Smooth muscle cell (in vitro differentiated cells): ENCODE measurements around the gene AVP. TPM values are rescaled to one million over a fixed set of nuclear protein-coding genes. Genes with fewer than 3 reads are reported as not detected.

ENCODE experiments used
- DNase-seq: peaks from one replicate; lab custom pipeline; 2025; ENCODE audit not compliant: unreplicated experiment; lab: John Stamatoyannopoulos, UW
- H2AFZ ChIP-seq: fragments of 200-600 bp; sonication (generic); 2 replicates; pipeline ENCODE4 v1.6.0; 2016; ENCODE audit warnings: antibody characterized with exemption, low read depth, mild to moderate bottlenecking
- H3F3A ChIP-seq: fragments of 200-600 bp; sonication (generic); 2 replicates; pipeline ENCODE4 v1.6.0; 2017; ENCODE audit warnings: antibody characterized with exemption, low read depth
- H3K27ac ChIP-seq: fragments of 200-600 bp; sonication (generic); 2 replicates; pipeline ENCODE4 v1.5.1; 2016; ENCODE audit warnings: low read depth, mild to moderate bottlenecking
- H3K27me3 ChIP-seq: fragments of 200-600 bp; sonication (generic); 2 replicates; pipeline ENCODE4 v1.6.1; 2016; ENCODE audit warnings: low read depth, mild to moderate bottlenecking
- H3K36me3 ChIP-seq: fragments of 200-600 bp; sonication (generic); 2 replicates; pipeline ENCODE4 v1.5.1; 2016; ENCODE audit warnings: low read depth
- H3K4me1 ChIP-seq: fragments of 200-600 bp; sonication (generic); 2 replicates; pipeline ENCODE4 v1.5.1; 2016; ENCODE audit warnings: low read depth
- H3K4me2 ChIP-seq: fragments of 200-600 bp; sonication (generic); 2 replicates; pipeline ENCODE4 v1.6.0; 2016; ENCODE audit warnings: mild to moderate bottlenecking
- H3K4me3 ChIP-seq: fragments of 200-600 bp; sonication (generic); 2 replicates; pipeline ENCODE4 v1.5.1; 2016; ENCODE audit warnings: mild to moderate bottlenecking
- H3K79me2 ChIP-seq: fragments of 200-600 bp; sonication (generic); 2 replicates; pipeline ENCODE4 v1.6.0; 2016; ENCODE audit warnings: low read depth, mild to moderate bottlenecking
- H3K9ac ChIP-seq: fragments of 200-600 bp; sonication (generic); 2 replicates; pipeline ENCODE4 v1.6.0; 2016; ENCODE audit warnings: low read depth
- H3K9me3 ChIP-seq: fragments of 200-600 bp; sonication (generic); replicated peaks from 2 replicates; pipeline ENCODE4 v1.5.1; 2016; ENCODE audit warnings: low read depth
- H4K20me1 ChIP-seq: fragments of 200-600 bp; sonication (generic); 2 replicates; pipeline ENCODE4 v1.6.0; 2016; ENCODE audit warnings: low read depth
- CTCF ChIP-seq: fragments of 200-600 bp; sonication (generic); IDR thresholded peaks from 2 replicates; pipeline ENCODE4 v1.5.1; 2017; ENCODE audit warnings: borderline replicate concordance, mild to moderate bottlenecking, antibody characterized with exemption; ENCODE audit not compliant: insufficient read depth, poor library complexity, severe bottlenecking
- WGBS: methylation state at CpG from one replicate; pipeline ENCODE4 v1.1.7; 2016; ENCODE audit warnings: low lambda C conversion rate; 5-methylcytosine and 5-hydroxymethylcytosine counted together
- polyA plus RNA-seq: library from polyadenylated mRNA; unstranded; fragments of >200 nt; fragmentation: Nextera tagmentation; extraction: Ambion mirVana; gene quantifications from 2 replicates; pipeline ENCODE4 v1.2.1, GENCODE V29; 2016
- total RNA-seq: library from RNA; depleted of rRNA; stranded (reverse); fragments of >200 nt; gene quantifications from 2 replicates; pipeline ENCODE4 v1.2.3, GENCODE V29; 2014

Gene AVP
- total and polyA plus RNA-seq, 2 experiments from 2014 or later, result not detected

- no peaks in the 10 kb centered on the region for H3K27me3 ChIP-seq
- no peak overlapping the region for H3K4me2 ChIP-seq
- H3K4me1 ChIP-seq, result no peaks in the 10 kb centered on the region
- no peak for DNase-seq
- H3K9ac ChIP-seq, result no peak overlapping the region
- no peaks in the 10 kb centered on the region for H3K79me2 ChIP-seq
- no peaks in the 10 kb centered on the region for H3K36me3 ChIP-seq
- 88% methylated on average over 14 of the region's 14 CpGs for WGBS
- H3K27ac ChIP-seq, result no peak overlapping the region
- no peak overlapping the region for H2AFZ ChIP-seq
- H3K4me3 ChIP-seq, result no peak overlapping the region
- no peak for TF ChIP-seq CTCF
- no peaks in the 10 kb centered on the region for H3F3A ChIP-seq
- no peaks in the 10 kb centered on the region for H4K20me1 ChIP-seq
- H3K9me3 ChIP-seq, result no peaks in the 10 kb centered on the region
These were observed 22.3 kb upstream of the AVP start for GRCh38 chr20:3106658-3107463.

- no peaks in the 10 kb centered on the region for H3K4me1 ChIP-seq
These were observed 21.7 kb upstream of the AVP start for GRCh38 chr20:3106185-3106584.

DNA sequence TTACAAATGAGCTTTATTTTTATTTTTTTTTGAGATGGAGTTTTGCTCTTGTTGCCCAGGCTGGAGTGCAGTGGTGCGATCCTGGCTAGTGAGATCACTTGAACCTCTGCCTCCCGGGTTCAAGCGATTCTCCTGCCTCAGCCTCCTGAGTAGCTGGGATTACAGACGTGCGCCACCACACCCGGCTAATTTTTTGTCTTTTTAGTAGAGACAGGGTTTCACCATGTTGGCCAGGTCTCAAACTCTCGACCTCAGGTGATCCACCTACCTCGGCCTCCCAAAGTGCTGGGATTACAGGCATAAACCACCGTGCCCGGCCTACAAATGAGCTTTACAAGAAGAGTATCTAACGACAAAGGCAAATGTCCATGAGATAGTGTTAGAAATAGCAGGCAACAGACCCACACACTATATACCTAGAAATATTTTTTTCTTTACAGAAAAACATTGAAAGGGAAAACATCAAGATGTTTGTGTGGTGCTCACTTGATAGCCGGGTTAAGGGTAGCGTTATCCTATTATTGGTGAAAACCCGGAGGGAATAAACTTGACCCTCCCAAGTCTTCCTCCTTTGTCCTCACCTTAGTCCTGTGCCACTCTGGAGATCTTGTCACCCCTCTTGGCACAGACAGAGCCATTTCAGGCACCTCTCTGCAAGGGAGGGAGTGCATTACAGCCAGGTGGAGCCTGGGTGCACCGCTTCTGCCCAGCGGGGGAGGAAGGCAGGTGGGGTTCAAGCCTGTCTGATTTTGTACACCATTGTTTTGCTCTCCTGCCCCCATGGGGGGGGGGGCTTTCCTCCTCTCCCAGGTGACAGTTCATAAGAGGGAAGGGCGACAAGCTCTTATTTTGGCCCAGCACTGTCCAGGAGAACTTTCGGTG is 21.0 kb upstream of the AVP start:
- Histone ChIP-seq H3K36me3 (no peaks in the 10 kb centered on the region), H4K20me1 (no peaks in the 10 kb centered on the region), H2AFZ (no peak overlapping the region), H3K9me3 (no peaks in the 10 kb centered on the region), H3K4me3 (no peak overlapping the region), H3K4me2 (no peak overlapping the region), H3K9ac (no peak overlapping the region), H3K27ac (no peak overlapping the region), H3K79me2 (no peaks in the 10 kb centered on the region), H3K27me3 (no peaks in the 10 kb centered on the region), H3F3A (no peaks in the 10 kb centered on the region), H3K4me1 (no peaks in the 10 kb centered on the region)
- DNase-seq, result no peak
- no peak for TF ChIP-seq CTCF
- WGBS, result 97% methylated on average over 18 of the region's 18 CpGs

More at GRCh38 chr20:3106185-3106584, 21.7 kb upstream of the AVP start:
- Histone ChIP-seq H3K9ac (no peak overlapping the region), H3K9me3 (no peaks in the 10 kb centered on the region), H4K20me1 (no peaks in the 10 kb centered on the region), H3K4me3 (no peak overlapping the region), H3K27me3 (no peaks in the 10 kb centered on the region), H3K79me2 (no peaks in the 10 kb centered on the region), H2AFZ (no peak overlapping the region), H3F3A (no peaks in the 10 kb centered on the region), H3K27ac (no peak overlapping the region), H3K36me3 (no peaks in the 10 kb centered on the region), H3K4me2 (no peak overlapping the region)
- WGBS, result 100% methylated on average over 3 of the region's 3 CpGs
- TF ChIP-seq CTCF, result no peak
- DNase-seq, result no peak
